Activated naive CD4-positive, alpha-beta T cell treated with anti-CD3 and anti-CD28 coated beads for 36 hours (primary cell): ENCODE data around the gene PMM2. TPM values are rescaled to one million over a fixed set of nuclear protein-coding genes. Genes with fewer than 3 reads are reported as not detected.

Source experiments
- CTCF ChIA-PET: fragments of 350-600 bp; sonication (Branson Sonifier 250); formaldehyde crosslinking; loops from one replicate; lab custom pipeline; 2021; ENCODE audit warnings: antibody characterized with exemption; lab: Charles Lee
- DNase-seq: peaks from one replicate; pipeline ENCODE4 v3.0.0-alpha.2; 2020
- H3K27ac Mint-ChIP-seq: one replicate; pipeline ENCODE4 v1.8.0; 2021; ENCODE audit warnings: mild to moderate bottlenecking, mixed read lengths
- H3K27me3 Mint-ChIP-seq: one replicate; pipeline ENCODE4 v1.8.0; 2021; ENCODE audit warnings: low read depth, mixed read lengths
- H3K36me3 Mint-ChIP-seq: one replicate; pipeline ENCODE4 v1.8.0; 2021; ENCODE audit warnings: low read depth, mixed read lengths
- H3K4me1 Mint-ChIP-seq: one replicate; pipeline ENCODE4 v1.8.0; 2021; ENCODE audit warnings: low read depth, mixed read lengths
- H3K4me3 Mint-ChIP-seq: one replicate; pipeline ENCODE4 v1.8.0; 2021; ENCODE audit warnings: mild to moderate bottlenecking, moderate library complexity, mixed read lengths
- H3K9me3 Mint-ChIP-seq: one replicate; pipeline ENCODE4 v1.8.0; 2021; ENCODE audit warnings: mixed read lengths
- intact Hi-C: fragments of 100-400 bp; cut with micrococcal nuclease; formaldehyde crosslinking; loops from one replicate; pipeline ENCODE4 v1.15.1; 2023
- total RNA-seq, 2 experiments: library from RNA; stranded (reverse); gene quantifications; one replicate each; pipeline ENCODE4 v1.2.3, GENCODE V29; 2021

Gene PMM2
- total RNA-seq, 2 experiments from 2014 or later = 20.1 to 20.8 TPM

DNA sequence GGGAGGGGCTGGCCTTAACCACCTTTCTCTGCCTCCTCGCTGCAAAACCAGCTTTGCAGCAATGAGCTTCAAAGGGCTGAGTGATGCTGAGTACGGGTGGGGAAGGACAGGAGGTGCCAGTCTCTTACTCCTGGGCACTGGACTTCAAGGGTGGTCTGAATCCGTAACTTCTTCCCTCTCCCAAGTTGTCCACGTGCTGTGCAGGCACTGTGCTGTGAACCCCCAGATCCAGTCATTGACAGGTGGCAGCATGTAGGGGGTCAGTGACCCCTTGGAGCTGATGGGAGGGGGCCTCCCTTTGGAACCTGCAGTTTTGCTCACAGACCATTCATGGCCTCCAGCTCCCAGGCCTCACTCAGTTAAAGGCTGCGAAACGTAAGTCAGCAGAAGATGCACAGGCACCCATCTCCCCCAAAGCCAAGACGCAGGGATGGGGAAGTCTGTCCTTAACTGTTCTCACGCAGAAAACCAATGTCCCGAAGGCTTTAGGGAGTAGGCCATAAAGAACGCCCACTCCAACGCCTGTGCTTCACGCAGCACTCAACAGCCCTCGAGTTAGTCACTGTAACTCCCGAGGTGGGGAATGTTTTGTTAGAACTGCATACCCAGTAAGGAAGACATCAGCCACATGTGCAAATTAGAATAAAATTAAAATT, 92.4 kb downstream of the PMM2 start:
- DNase-seq = no peak
- peaks cover 9% of the 10 kb centered on the region for H3K27me3 Mint-ChIP-seq
- H3K9me3 Mint-ChIP-seq = no peaks in the 10 kb centered on the region
- no peak overlapping the region for H3K4me3 Mint-ChIP-seq
- CTCF ChIA-PET = interaction anchor here (0.6 to 2.2 kb wide), 5 partner anchors 10 to 249 kb away, joined by 3 to 7 read pairs (median 3); no protein-coding TSS in a partner anchor
- H3K4me1 Mint-ChIP-seq = peaks cover 11% of the 10 kb centered on the region
- H3K36me3 Mint-ChIP-seq = peaks cover 28% of the 10 kb centered on the region
- no peak overlapping the region for H3K27ac Mint-ChIP-seq
- intact Hi-C loops = no loop called here

DNA sequence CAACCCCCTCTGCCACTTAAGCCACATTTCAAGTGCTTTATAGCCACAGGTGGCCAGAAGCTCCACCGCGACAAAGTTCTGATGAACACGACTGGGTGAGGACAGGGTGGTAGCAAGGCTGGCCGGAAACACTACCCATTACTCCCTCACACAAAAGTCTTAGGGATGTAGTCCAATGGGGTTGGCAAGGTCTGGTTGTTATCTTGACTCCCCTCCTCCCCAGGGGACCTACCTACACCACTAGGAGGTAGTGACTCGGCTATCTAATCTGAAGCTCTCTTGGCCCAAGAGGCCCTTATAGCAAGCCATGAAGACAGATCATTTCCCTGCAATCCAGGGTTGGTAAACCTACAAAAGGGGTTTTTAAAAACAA, 92.9 kb downstream of the PMM2 start:
- intact Hi-C loops = no loop called here
- Mint-ChIP-seq H3K9me3 (no peaks in the 10 kb centered on the region), H3K4me1 (peaks cover 9% of the 10 kb centered on the region), H3K27me3 (peaks cover 5% of the 10 kb centered on the region), H3K36me3 (peaks cover 33% of the 10 kb centered on the region), H3K4me3 (no peak overlapping the region), H3K27ac (no peak overlapping the region)
- CTCF ChIA-PET = interaction anchor here (1.1 to 2.2 kb wide), 3 partner anchors 10 to 249 kb away, joined by 3 to 7 read pairs (median 4); no protein-coding TSS in a partner anchor
- DNase-seq = no peak

- intact Hi-C loops = no loop called here
- no peak for DNase-seq
These were observed 94.5 kb downstream of the PMM2 start for GRCh38 chr16:8892101-8892575.

GRCh38 chr16:8893426-8893825, 95.8 kb downstream of the PMM2 start:
- no peaks in the 10 kb centered on the region for H3K9me3 Mint-ChIP-seq
- no peaks in the 10 kb centered on the region for H3K27me3 Mint-ChIP-seq
- H3K4me3 Mint-ChIP-seq = no peak overlapping the region
- peaks cover 2% of the 10 kb centered on the region for H3K4me1 Mint-ChIP-seq
- no peak for DNase-seq
- intact Hi-C loops = no loop called here
- CTCF ChIA-PET = interaction anchor here (0.8 to 1.0 kb wide), 2 partner anchors 11 to 14 kb away, joined by 3 read pairs; no protein-coding TSS in a partner anchor
- peak overlapping the region; percentile 24 for H3K27ac Mint-ChIP-seq
- peaks cover 48% of the 10 kb centered on the region for H3K36me3 Mint-ChIP-seq

More at GRCh38 chr16:8892101-8892575, 94.5 kb downstream of the PMM2 start:
- Mint-ChIP-seq H3K9me3 (no peaks in the 10 kb centered on the region), H3K4me1 (peaks cover 2% of the 10 kb centered on the region), H3K27ac (peak overlapping the region; percentile 75), H3K4me3 (no peak overlapping the region), H3K36me3 (peaks cover 39% of the 10 kb centered on the region), H3K27me3 (no peaks in the 10 kb centered on the region)
- CTCF ChIA-PET = interaction anchor here (0.9 to 1.3 kb wide), 2 partner anchors 10 to 12 kb away, joined by 3 read pairs; partner anchors contain the start of gene LITAFD

DNA sequence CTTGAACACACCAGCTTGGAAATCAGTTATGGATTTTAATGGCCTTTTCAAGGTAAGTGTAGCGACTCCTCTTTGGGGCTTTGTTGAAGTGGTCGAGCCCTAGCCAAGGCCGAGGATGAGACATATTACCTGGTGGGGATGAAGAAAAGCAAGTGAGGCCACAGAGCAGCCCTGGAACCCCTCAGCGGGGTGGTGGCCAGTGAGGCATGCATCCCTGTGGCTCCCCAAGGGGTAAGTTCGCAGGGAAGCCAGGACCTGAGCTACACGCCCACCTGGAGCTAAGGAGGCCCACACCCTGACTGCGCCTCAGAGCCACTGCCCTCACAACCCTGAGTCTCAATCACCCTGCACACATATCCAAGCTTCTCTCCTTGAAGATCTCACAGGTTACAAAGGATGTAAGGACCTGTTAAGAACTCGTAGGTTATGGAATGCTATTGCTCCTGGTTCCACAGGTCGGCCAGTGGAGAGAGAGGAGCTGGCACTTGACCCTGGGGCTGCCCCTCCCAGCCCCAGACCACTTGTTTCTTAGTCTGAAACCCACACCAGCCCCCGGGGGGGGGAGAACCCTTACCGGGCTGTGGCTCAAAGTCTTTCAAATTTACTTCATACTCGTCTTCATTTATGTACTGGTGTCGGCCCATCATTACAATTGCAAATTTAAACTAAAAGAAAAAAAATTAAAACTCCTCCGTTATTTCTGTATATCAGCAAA, 96.5 kb downstream of the PMM2 start:
- DNase-seq = no peak
- peaks cover 2% of the 10 kb centered on the region for H3K4me1 Mint-ChIP-seq
- no peak overlapping the region for H3K4me3 Mint-ChIP-seq
- no peaks in the 10 kb centered on the region for H3K27me3 Mint-ChIP-seq
- H3K27ac Mint-ChIP-seq = no peak overlapping the region
- CTCF ChIA-PET = interaction anchor here (0.8 to 1.0 kb wide), 2 partner anchors 10 to 14 kb away, joined by 3 read pairs; no protein-coding TSS in a partner anchor
- no peaks in the 10 kb centered on the region for H3K9me3 Mint-ChIP-seq
- peaks cover 51% of the 10 kb centered on the region for H3K36me3 Mint-ChIP-seq
- intact Hi-C loops = no loop called here

- intact Hi-C loops = no loop called here
- Mint-ChIP-seq H3K27me3 (no peaks in the 10 kb centered on the region), H3K36me3 (peaks cover 52% of the 10 kb centered on the region), H3K4me3 (no peak overlapping the region), H3K4me1 (peaks cover 2% of the 10 kb centered on the region), H3K9me3 (no peaks in the 10 kb centered on the region), H3K27ac (no peak overlapping the region)
- no peak for DNase-seq
- CTCF ChIA-PET = interaction anchor here (0.6 to 3.2 kb wide), 2 partner anchors 14 to 31 kb away, joined by 3 to 12 read pairs; partner anchors contain the start of gene LITAFD
These were observed 97.2 kb downstream of the PMM2 start for GRCh38 chr16:8894736-8895334.

DNA sequence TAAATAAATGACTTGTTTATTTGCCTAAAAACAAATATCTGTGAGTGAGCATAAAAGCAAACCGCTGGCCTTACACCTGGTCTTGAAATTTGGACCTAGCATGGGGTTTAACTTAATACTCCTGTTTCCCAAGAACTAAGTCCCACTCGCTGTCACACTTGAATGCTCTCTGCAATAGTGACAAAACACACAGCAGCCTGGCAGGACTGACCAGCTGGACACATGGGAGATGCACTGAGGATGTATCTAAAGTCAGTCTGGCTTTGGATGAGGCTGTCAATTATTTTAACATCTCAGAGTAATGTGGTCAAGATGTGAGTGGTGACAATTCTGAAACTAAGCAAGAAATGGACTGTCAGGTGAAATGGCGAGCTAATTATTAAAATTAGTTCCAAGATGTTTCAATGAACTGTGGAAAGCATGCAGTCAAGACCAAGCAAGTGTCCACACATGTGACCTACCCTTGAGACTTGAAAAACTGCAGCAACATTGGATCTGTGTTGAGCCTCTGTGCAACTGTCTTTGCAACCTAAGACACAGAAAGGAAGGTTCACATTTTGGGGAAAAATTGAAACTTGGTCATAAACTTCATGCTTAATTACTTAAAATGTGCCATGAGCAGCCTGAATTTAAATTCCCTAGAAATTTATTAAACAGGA, 101.2 kb downstream of the PMM2 start:
- Mint-ChIP-seq H3K9me3 (no peaks in the 10 kb centered on the region), H3K27me3 (no peaks in the 10 kb centered on the region), H3K4me3 (no peak overlapping the region), H3K36me3 (peaks cover 56% of the 10 kb centered on the region), H3K27ac (peak overlapping the region; percentile 50), H3K4me1 (no peaks in the 10 kb centered on the region)
- CTCF ChIA-PET = interaction anchor here (0.6 to 2.2 kb wide), 3 partner anchors 37 to 133 kb away, joined by 3 to 6 read pairs (median 4); no protein-coding TSS in a partner anchor
- no peak for DNase-seq
- intact Hi-C loops = no loop called here

Other genes with a start within 250 kb of the PMM2 start
- gene TMEM114, start 207.3 kb upstream of the PMM2 start, total RNA-seq = not detected
- 10 to 100 TPM; 43.2 to 48.4 TPM for gene METTL22, start 176.1 kb upstream of the PMM2 start, total RNA-seq
- 1 to 10 TPM; 2.7 to 3.1 TPM for gene ABAT, start 123.2 kb upstream of the PMM2 start, total RNA-seq
- 10 to 100 TPM; 12.1 to 12.6 TPM for gene TMEM186, start 200 bp upstream of the PMM2 start, total RNA-seq
- 10 to 100 TPM; 46.5 to 49.6 TPM for gene CARHSP1, start 71.2 kb downstream of the PMM2 start, total RNA-seq
- not detected for gene LITAFD, start 84.5 kb downstream of the PMM2 start, total RNA-seq
- gene USP7, start 166.1 kb downstream of the PMM2 start, total RNA-seq = 100 to 1,000 TPM; 155 to 163 TPM